ENCODE data around the gene WDHD1.
A peak's percentile ranks its signal among the peaks of the same experiment; 100 is the strongest.
"Not testable (repeated sequence)": the region's sequence is repeated elsewhere in the genome, so short reads cannot be mapped to it uniquely, and the experiment has no call there.

The WDHD1 gene

GRCh38 chr14:55047301-55048053 lies 20.6 kb upstream of the WDHD1 start:
- DNase-seq (ENCODE audit: low read depth in 2 of 2), result no peak

DNA sequence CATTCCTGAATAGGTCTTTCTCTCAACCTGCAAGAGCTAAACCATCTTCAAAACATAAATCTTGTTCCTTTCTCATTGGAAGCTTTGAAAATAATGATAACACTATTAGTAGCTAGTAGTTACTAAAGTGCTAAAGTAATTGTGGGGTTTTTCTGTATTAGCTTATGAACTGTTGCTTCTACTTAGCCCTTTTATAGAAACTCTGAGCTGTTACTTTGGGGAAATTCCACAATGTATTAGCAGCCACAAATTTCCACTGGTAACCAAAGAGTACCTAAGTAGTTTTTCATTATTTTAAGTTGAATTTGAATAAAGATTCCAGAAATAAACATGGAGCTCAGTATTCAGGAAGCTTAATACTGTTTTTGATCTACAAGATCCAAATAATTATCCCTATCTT lies 18.2 kb upstream of the WDHD1 start:
- no peak for DNase-seq (ENCODE audit: low read depth in 2 of 2)

- DNase-seq (ENCODE audit: low read depth in 2 of 2), result no peak
Observed at GRCh38 chr14:55043528-55043927, 16.6 kb upstream of the WDHD1 start.

GRCh38 chr14:55038708-55039107 lies 11.8 kb upstream of the WDHD1 start:
- DNase-seq (ENCODE audit: low read depth in 2 of 2), result no peak

GRCh38 chr14:55037995-55038394 lies 11.1 kb upstream of the WDHD1 start:
- DNase-seq (ENCODE audit: low read depth in 2 of 2), result not testable (repeated sequence)

GRCh38 chr14:55031190-55031589 lies 4.3 kb upstream of the WDHD1 start:
- DNase-seq (ENCODE audit: low read depth in 2 of 2), result no peak

DNA sequence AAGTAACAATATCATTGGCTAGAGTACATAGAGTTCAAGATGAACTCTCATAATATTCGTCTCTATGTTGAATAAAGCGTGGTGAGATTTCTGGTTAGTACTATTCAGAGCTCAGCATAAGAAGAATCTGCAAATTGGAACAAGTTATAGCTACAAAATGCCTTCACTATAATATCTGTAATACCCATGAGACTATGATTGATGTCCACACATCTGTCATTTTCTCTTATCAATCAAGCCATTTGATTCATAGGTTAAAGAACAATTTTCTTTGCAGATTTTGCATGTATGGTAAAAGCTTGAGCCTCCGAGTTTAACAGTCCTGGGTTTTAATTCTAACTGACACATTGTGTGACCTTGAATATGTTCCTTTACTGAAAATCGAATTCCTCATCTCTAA lies 1.6 kb upstream of the WDHD1 start:
- no peak for DNase-seq (ENCODE audit: low read depth in 2 of 2)

GRCh38 chr14:55028066-55028465 lies 1.2 kb upstream of the WDHD1 start:
- DNase-seq (ENCODE audit: low read depth in 2 of 2), result no peak

GRCh38 chr14:55026441-55026792 lies 482 bp downstream of the WDHD1 start:
- DNase-seq (ENCODE audit: low read depth in 2 of 2), result no peak

GRCh38 chr14:55025948-55026347 lies 951 bp downstream of the WDHD1 start:
- no peak for DNase-seq (ENCODE audit: low read depth in 2 of 2)

GRCh38 chr14:55024365-55024764 lies 2.5 kb downstream of the WDHD1 start:
- DNase-seq (ENCODE audit: low read depth in 2 of 2), result not testable (repeated sequence)

DNA sequence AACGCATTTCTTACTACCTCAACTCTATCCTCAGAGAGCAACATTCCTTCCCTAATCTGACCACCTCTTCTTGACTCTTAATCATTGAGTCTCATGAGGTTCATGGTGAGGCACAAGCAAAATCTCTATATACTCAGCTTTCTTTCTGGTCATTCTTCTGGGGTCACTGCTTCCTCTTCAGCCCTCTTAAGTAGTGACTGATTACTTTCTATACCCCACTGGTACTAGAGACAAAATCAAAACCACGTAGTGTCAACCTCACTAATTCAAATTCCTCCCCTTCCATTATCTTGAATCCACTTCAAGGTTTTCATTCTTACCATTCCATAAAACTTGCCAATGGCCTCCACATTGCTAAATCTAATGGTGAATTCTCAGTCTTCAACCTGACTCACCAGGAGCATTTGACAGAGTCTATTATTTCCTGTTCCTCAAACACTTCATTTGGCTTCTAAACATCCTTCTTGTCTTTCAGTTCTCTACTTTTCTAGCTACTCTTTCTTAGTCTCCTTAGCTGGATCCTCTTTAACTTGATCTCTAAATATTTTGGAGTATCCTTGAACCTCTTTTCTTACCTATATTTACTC lies 6.8 kb downstream of the WDHD1 start:
- no peak for DNase-seq (ENCODE audit: low read depth in 2 of 2)

- DNase-seq (ENCODE audit: low read depth in 2 of 2), result no peak
Observed at GRCh38 chr14:55015006-55015405, 11.9 kb downstream of the WDHD1 start.

DNA sequence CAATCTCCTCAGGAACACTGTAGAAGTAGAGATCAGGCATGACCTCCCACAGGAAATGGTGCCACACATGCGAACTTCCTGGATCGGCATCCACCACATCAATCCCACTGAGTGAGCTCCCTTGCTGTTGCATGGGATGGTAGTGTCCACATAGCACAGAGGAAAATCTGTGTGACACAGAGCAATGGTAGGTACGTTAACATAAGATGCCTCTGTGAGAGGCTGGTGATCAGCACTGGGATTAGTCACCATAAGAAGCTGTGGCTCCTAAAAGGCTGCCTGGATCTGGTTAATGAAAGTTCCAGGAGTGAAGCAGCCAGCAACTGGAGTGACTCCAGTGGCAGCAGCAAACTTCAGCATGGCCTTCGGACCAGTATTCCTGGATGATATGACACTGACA lies 21.8 kb downstream of the WDHD1 start:
- no peak for DNase-seq (ENCODE audit: low read depth in 2 of 2)

DNA sequence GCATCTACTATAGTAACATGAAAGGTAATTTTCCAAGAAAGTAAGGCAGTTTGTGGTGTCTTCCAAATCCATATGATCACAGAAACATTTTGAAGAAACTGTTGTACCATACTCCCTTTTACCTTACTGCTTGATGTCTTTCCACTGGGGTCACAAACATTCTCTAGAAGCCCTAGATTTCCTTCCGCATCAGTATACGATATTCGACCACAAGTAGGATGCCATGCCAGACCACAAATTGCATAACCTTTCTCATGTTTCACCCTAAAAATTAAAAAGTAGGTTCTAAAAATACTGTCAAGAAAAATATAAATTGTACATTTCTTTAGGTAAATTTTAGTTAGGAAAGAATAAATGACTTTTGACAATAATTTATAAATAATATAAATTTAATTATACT lies 26.5 kb downstream of the WDHD1 start:
- no peak for DNase-seq (ENCODE audit: low read depth in 2 of 2)

DNA sequence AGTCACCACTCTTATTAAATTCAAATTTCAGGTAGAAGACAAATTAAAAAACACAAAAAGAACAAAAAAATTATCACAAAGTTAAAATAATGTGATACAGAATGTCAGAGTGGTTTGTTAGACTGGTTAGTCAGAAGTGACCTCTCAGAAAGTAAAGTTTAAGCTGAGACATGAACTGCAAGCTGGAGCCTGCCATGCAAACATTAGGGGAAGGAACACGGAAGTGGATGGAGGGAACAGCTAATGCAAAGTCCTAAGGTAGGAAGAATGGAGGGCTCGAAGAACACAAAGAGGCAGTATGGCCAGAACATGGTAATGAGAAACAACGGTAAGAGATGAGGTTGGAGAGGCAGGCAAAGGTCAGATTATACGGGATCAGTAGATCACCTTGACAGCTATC lies 41.7 kb downstream of the WDHD1 start:
- no peak for DNase-seq (ENCODE audit: low read depth in 2 of 2)

DNA sequence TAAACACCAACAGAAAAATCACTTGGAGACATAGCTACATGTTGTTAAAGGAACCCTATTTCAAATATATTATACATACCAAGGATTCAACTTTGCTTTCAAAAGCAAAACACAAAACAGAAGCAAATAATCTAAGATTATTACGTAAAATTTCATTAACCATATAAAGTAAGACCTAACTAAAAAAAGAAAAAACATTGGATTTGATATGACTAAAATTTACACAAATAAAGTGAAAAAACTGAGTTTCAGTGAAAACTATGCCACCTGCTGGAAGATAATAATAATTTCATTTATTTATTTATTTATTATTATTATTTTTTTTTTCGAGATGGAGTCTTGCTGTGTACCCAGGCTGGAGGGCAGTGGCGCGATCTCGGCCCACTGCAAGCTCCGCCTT lies 45.2 kb downstream of the WDHD1 start:
- no peak for DNase-seq (ENCODE audit: low read depth in 2 of 2)

DNA sequence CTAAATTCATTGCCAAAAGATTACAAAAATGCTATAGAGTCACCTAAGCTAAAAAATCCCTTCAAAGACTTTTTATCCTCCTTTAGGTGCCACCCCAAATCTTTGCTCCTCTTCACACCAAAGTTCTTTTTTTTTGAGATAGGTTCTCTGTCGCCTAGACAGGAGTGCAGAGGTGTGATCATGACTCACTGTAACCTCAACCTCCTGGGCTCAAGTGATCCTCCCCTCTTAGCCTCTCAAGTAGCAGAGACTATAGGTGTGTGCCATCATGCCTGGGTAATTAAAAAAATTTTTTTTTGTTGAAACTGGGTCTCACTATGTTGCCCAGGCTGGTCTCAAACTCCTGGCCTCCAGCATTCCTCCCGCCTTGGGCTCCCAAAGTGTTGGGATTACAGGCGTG lies 47.9 kb downstream of the WDHD1 start:
- no peak for DNase-seq (ENCODE audit: low read depth in 2 of 2)

GRCh38 chr14:54976316-54976715 lies 50.6 kb downstream of the WDHD1 start:
- DNase-seq (ENCODE audit: low read depth in 2 of 2), result peak; percentile 61 to 65

GRCh38 chr14:54975856-54976255 lies 51.0 kb downstream of the WDHD1 start:
- DNase-seq (ENCODE audit: low read depth in 2 of 2), result no peak

- no peak for DNase-seq (ENCODE audit: low read depth in 2 of 2)
Observed at GRCh38 chr14:54974788-54975414, 52.0 kb downstream of the WDHD1 start.

DNA sequence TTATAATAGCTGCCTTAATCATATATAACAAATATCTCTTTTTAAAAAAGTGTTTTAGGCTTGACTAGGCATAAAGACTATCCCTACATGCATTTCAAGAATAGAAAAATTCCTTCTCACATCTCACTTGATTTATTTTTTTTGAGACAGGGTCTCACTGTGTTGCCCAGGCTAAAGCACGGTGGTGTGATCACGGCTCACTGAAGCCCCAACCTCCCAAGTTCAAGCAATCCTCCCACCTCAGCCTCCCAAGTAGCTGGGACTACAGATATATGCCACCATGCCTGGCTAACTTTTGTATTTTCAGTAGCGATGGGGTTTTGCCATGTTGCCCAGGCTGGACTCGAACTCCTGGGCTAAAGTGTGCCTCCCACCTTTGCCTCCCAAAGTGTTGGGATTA lies 59.4 kb downstream of the WDHD1 start:
- DNase-seq (ENCODE audit: low read depth in 2 of 2), result no peak

GRCh38 chr14:54955143-54955542 lies 71.8 kb downstream of the WDHD1 start:
- no peak for DNase-seq (ENCODE audit: low read depth in 2 of 2)

All from fibroblast of skin of left biceps (primary cell).